Cardiac fibroblast (primary cell): ENCODE data around the gene IQGAP2.

ENCODE experiments used
- DNase-seq, 2 donors: peaks; one replicate each; pipeline versions ENCODE4 v3.0.0 to v3.0.0-alpha.2; 2010; ENCODE audit warnings: low read depth in 2 of 2
- H3K4me3 ChIP-seq, 2 donors: replicated peaks in 1 of 2; 1 replicate in 1 of 2; 2 replicates in 1 of 2; pipeline ENCODE4 v1.5.1; 2011; ENCODE audit warnings: low read depth in 2 of 2, low read length in 2 of 2, mild to moderate bottlenecking in 2 of 2, moderate library complexity in 1 of 2
- TF ChIP-seq, protein P1 (sequence below): IDR thresholded peaks from one replicate; pipeline ENCODE4 v1.5.1; 2011; ENCODE audit warnings: low read depth, mild to moderate bottlenecking, low read length, inconsistent platforms

Gene IQGAP2

DNA sequence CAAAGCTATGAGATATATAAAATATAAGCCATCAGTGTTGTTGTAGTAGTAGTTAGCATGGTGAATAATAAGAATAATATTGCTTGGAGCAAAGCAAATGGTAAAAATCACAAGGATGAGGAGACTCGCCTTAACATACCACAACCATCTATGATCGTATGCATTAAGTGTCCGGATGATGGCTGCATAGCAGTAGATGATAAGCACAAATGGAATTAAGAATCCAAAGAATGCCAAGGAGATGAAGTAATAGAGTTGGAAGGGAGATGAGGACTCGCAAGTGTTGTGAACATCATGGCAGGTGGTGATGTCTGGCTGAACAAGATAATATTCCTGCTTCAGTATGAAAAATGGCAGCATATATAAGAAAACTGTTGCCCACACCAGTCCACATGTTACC lies 214.6 kb downstream of the IQGAP2 start:
- TF ChIP-seq, protein P1, sequence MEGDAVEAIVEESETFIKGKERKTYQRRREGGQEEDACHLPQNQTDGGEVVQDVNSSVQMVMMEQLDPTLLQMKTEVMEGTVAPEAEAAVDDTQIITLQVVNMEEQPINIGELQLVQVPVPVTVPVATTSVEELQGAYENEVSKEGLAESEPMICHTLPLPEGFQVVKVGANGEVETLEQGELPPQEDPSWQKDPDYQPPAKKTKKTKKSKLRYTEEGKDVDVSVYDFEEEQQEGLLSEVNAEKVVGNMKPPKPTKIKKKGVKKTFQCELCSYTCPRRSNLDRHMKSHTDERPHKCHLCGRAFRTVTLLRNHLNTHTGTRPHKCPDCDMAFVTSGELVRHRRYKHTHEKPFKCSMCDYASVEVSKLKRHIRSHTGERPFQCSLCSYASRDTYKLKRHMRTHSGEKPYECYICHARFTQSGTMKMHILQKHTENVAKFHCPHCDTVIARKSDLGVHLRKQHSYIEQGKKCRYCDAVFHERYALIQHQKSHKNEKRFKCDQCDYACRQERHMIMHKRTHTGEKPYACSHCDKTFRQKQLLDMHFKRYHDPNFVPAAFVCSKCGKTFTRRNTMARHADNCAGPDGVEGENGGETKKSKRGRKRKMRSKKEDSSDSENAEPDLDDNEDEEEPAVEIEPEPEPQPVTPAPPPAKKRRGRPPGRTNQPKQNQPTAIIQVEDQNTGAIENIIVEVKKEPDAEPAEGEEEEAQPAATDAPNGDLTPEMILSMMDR = no peak
- H3K4me3 ChIP-seq = no peak overlapping the region
- peak; percentile 57 to 90 for DNase-seq

GRCh38 chr5:76620166-76620565 lies 217.1 kb downstream of the IQGAP2 start:
- no peak overlapping the region for H3K4me3 ChIP-seq
- TF ChIP-seq, protein P1 = no peak
- DNase-seq = no peak

GRCh38 chr5:76622076-76622475 lies 219.0 kb downstream of the IQGAP2 start:
- H3K4me3 ChIP-seq = no peak overlapping the region
- DNase-seq = no peak
- TF ChIP-seq, protein P1 = no peak

DNA sequence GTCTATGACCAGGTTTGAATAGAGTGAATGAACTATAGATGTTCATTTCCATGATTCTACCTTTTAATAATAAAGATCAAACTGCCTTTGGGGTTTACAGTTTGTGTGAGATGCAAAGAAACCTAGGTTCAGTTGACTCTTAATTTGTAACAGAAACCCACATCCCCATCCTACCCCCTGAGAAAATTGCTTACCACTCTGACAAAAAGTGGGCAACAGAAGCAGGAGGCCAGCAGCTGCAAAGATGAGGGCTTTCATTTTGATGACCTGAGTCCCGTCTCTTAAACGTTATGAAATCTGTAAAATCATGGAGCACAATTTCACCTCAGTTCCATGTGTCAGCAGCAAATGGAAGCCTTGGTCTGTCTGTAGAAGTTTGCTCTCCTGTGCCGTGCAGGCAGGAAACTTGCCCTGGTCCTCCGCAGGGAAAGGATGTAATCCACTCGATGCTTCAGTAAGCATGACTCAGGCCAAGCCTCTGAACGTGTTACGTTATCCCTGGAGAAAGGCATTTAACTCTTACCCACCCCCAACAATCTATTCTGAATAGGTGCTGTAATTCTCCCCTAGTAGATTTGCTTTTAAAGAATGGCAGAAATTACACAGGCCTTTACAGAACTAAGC lies 220.0 kb downstream of the IQGAP2 start, which contains the start of gene F2RL2:
Gene F2RL2 (minus strand): TSS at position 431 of the 624 bp plus-strand sequence. CDS start 173 bp downstream, at position 258.
- TF ChIP-seq, protein P1 = no peak
- peak; percentile 76 to 85 for DNase-seq
- H3K4me3 ChIP-seq = peak within 1 kb of the TSS; percentile 0 to 22

DNA sequence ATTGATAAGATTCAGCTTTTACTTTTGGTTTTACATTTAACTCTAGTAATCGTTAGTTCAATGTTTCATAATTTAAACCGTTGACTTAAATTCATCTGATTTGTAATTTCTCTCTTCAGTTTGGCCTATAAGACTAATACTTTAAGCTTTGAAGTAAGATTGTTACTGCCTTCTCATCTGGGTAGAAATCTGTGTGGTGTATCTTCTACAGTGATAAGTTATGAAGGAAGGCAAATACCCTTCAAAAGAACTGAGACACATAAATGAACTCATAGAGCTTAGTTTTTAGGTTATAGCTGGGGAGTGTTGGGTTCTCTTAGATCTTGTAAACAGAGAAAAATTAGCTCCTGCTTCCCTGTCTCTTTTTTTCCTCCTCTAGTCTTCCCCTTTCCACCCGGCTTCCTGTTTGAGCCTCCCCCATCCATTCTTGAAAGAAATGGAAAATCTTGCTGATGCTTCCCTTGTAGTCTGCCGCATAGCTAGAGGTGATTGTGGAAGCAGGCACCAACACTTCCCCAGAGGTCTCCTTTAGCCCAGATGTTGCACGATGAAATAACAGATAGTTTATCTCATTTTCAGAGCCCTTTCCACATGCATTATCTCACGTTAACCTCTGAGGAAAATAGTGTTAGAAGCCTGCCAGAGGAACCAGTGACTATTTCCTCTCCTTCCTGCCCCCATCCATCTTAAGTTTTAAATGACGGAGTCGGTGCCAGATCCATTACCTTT lies 222.2 kb downstream of the IQGAP2 start:
- DNase-seq = no peak
- TF ChIP-seq, protein P1 = no peak
- no peak overlapping the region for H3K4me3 ChIP-seq

- TF ChIP-seq, protein P1 = no peak
- DNase-seq = no peak
- H3K4me3 ChIP-seq = no peak overlapping the region
Measured at GRCh38 chr5:76626738-76627137, 223.7 kb downstream of the IQGAP2 start.
